HG03139 (cell line): ENCODE data around the gene HSPG2.
"Not testable (repeated sequence)": the region's sequence is repeated elsewhere in the genome, so short reads cannot be mapped to it uniquely, and the experiment has no call there.

Source experiments
- ATAC-seq: cut with Tn5 transposase; IDR thresholded peaks from one replicate; pipeline ENCODE4 v1.9.1; 2021; ENCODE audit not compliant: unreplicated experiment

Gene HSPG2

DNA sequence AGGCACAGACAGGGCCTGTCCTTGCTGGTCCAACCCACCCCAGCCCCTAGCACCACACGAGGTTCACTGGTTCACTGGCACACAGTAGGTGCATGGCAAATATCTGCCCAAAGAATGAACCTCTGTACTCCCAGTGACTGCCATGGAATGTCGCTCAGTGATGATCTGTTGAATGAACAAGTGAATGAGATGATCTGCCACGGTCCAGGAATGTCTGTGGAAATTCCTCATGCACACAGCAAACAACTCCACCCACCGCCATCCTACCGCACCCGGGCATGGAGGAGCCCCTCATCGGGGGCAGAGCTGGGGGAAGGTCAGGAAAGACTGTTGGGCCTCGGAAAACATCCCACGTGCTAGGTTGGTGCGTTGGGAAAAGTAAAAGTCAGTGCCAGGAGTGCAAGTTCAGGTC lies 1.7 kb downstream of the HSPG2 start:
- no peak for ATAC-seq

- no peak for ATAC-seq
Measured at GRCh38 chr1:21933397-21934248, 3.5 kb downstream of the HSPG2 start.

GRCh38 chr1:21932127-21932526 lies 5.0 kb downstream of the HSPG2 start:
- no peak for ATAC-seq

DNA sequence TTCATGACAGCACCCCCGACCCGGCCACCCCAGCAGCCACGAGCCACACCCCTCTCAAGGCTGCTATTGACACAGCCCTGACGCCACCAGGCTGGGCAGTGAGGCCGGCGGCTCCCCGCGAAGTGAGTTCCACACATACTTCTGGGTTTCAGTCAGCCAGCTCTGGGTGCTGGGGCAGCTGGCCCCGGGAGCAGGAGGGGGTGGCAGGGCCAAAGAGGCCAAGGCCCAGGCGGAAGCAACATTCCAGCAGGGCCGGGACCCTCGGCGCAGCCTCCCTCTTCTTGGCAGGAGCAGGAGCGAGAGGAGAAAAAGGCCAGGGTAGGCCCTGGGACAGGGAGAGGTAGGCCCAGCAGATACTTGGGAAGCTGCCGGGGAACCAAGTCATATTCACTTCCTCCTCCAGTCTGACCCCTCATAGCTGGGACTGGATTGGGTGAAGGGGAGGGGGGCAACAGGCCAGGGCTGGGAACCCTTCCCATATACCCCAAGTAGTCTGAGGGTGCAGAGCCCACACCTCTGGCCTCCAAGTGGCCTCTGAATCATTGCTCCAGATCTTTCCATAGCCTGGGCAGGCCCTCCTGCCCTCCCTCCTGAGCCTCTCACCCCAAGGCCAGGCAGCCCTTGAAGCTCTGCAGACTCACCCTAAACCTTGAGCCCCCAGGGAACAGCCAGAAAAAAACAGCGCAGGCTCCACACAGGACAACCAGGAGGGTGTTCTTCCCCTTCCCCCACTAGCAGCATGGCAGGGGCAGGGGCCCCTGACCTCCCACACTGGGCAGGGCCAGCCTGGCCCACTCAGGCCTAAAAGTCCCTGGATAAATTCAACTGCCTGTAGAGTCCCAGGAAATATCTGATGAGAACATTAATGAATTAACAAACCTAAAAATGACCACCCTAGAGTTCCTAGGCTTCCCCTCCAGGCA lies 5.7 kb downstream of the HSPG2 start:
- ATAC-seq = no peak

DNA sequence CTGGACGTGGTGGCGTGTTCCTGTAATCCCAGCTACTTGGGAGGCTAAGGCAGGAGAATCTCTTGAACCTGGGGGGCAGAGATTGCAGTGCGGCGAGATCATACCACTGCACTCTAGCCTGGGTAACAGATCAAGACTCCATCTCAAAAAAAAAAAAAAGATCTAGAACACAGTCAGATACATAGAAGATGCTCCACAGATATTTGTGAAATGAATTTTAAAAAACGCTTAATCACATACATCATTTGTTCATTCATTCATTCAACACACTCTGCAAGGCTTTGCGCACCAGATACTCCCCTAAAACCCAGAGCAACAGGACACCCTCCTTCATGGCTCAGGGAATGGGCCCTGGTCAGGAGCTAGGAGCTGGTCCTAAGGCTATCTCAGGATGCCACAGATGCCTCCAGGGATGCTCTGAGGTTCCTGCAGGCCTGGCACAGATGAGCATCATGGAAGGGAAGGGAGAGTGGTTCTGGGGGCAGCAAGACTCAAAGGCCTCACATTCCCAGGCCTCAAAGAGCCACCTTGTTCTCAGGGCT lies 6.4 kb downstream of the HSPG2 start:
- no peak for ATAC-seq

DNA sequence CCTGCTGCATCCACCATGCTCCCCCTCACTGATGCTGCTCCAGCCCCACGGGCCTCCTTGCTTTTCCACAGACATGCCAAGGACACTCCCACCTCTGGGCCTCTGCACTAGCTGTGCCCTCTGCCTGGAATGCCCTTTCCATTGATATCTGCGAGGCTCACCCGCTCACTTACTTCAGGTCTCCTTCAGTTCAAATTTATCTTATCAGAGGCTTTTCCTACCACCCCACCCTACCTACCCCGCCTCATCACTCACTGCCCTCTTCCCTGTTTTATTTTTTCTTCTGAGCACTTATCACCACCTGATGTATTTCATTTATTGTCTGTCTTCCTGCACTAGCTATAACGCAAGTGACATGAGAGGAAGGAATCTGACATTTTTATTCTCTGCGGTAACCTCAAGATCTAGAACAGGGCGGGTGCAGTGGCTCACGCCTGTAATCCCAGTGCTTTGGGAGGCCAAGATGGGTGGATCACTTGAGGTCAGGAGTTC lies 7.0 kb downstream of the HSPG2 start:
- ATAC-seq = no peak

GRCh38 chr1:21927533-21928237 lies 9.4 kb downstream of the HSPG2 start:
- ATAC-seq = no peak

GRCh38 chr1:21926814-21927532 lies 10.1 kb downstream of the HSPG2 start:
- ATAC-seq = no peak

GRCh38 chr1:21926065-21926464 lies 11.0 kb downstream of the HSPG2 start:
- no peak for ATAC-seq

- no peak for ATAC-seq
Measured at GRCh38 chr1:21925334-21925940, 11.7 kb downstream of the HSPG2 start.

GRCh38 chr1:21924503-21925005 lies 12.6 kb downstream of the HSPG2 start:
- no peak for ATAC-seq

DNA sequence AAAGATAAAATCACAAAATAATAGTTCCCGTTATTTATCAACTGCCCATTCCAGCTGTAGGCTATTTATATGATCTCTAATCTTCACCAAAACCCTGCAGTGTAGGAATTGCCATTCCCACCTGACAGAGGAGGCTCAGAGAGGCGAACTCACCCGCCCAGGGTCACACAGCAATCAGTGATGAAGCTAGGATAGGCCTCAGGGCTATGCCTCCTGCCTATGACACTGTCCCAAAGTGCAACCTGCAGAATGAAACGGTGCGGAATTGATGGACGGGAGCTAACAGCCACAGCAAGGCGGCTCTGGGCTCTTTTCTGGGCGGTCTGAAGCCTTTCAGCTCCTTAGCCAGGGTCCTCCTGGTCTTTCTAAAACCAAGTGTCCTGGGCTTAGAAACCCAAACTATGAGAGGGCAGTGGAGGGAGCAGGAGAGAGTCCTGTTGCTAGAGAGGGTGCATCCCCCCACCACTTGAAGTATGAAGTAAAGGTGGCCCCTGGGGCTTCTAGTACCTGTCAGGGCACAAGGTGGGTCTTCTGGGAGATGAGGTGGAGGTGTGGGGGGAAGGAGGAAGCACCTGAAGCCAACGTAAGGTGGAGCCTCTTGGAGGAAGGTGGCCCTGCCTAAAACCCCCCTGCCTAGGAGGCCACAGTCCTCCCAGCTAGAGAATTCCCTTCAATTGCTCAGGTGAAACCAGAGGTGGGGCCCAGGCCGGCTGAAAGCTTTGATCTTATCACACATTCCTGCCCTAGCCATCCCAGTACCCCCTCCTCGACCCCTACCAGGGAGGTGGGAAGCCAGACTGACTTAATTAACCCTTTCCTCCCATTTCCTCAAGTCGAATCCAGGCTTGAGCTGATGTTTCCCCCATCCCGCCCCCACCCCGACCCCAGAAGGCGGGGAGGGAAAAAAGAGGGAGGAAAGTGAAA lies 14.8 kb downstream of the HSPG2 start:
- no peak for ATAC-seq

DNA sequence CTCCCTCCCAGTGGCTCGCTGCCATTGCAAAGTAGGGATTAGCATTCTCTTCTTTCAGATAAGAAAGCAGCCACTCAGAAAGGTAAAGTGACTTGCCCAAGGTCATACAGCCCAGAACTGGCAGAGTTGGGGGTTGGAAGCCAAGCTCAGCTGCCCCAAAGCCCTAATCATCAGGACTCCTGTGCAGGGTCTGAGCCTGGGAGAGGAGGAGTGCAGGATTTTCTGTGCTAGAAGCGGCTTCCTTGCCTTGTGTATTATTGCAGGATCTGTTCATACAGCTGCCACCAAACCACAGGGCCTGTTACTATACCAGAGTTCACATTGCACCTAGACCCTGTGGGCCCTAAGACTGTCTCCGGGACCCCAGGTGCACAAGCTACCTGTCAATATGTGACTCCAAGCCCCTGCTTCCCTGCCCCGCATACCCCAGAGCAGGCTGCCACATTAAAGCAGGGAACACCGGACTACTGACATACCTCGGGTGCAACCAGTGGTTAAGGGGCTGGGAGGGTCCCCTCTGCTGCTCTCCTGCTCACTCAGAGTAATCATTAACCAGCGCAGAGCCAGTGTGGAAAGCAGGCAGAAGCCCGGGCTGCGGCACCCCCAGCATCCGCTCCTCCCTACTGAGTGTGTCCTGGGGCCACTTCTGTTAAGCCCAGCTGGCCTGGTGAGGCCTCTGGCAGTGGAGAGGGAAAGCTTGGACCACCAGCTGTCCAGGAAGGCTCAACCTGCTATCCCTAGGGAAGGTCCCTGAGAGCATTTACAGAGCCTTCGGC lies 15.8 kb downstream of the HSPG2 start:
- ATAC-seq = no peak

DNA sequence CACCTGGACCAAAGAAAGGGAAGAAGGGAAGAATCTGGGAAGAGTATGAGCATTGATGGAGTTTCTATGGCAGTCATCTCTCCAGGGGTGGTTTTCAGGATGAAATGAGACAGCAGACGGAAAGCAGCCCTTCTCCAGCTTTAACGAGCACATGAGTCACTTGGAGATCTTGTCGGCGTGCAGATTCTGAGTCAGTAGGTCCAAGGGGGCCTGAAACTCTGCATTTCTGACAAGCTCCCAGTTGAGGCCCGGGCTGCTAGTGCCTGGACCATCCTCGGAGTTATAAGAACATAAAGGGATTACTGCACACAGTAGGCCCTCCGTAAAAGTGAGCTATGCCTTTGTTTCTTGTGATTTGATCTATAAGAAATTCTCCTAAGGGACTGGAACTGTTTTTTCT lies 17.6 kb downstream of the HSPG2 start:
- ATAC-seq = no peak

DNA sequence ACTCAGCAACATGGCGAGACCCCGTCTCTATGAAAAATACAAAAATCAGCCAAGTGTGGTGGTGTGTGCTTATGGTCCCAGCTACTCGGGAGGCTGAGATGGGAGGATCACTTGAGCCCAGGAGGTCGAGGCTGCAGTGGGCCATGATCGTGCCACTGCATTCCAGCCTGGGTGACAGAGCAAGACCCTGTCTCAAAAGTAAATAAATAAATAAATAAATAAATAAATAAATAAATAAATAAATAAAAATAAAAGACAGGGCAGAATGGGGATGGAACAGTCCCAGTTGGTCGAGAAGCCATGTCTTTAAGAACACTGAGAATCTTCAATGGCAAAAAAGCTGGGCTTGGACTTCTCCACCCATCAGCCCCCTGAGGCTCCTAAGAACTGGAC lies 19.9 kb downstream of the HSPG2 start:
- ATAC-seq = not testable (repeated sequence)

DNA sequence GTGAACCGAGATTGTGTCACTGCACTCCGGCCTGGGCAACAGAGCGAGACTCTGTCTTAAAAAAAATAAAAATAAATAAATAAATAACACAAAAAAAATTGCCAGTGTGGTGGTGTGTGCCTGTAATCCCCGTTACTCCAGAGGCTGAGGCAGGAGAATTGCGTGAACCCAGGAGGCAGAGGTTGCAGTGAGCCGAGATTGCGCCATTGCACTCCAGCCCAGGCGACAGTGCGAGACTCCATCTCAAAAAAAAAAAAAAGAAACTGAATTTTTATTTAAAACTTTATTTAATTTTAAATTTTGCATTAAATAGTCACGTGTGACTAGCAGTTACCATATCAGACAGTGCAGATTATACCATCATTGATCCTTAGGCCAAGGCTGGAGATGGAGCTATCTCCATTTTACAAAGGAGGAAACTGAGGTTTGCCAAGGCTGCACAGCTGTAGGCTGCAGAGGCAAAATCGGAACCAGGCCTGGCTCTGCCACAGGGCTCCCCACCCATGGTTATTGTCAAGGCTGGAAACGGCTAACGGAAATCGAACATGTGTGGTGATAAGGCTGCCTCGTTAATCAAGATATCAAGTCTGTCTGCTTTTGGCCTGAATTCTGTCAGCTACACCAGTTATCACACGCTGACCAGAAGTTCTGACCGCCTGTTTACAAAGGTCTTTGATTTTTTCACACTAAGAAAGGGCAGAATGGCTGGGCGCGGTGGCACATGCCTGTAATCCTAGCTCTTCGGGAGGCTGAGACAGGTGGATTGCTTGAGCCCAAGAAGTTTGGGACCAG lies 20.5 kb downstream of the HSPG2 start:
- ATAC-seq = no peak
